Body of pancreas (tissue), 4 donors: Measurements from ENCODE around the gene DUS2.

Experiments
- POLR2A ChIP-seq, 3 donors: fragments of 450-650 bp; IDR thresholded peaks; one replicate each; pipeline ENCODE4 v1.6.1; 2016; ENCODE audit warnings: antibody characterized with exemption in 3 of 3, mild to moderate bottlenecking in 2 of 3
- TF ChIP-seq, protein P1 (sequence below), 7 experiments: fragments of 450-650 bp in 4 of 7; fragments of 200-600 bp in 3 of 7; sonication (generic) in 3 of 7; IDR thresholded peaks; one replicate each; pipeline ENCODE4 v1.5.1; 2016 to 2019; ENCODE audit warnings: antibody characterized with exemption in 7 of 7

DNA sequence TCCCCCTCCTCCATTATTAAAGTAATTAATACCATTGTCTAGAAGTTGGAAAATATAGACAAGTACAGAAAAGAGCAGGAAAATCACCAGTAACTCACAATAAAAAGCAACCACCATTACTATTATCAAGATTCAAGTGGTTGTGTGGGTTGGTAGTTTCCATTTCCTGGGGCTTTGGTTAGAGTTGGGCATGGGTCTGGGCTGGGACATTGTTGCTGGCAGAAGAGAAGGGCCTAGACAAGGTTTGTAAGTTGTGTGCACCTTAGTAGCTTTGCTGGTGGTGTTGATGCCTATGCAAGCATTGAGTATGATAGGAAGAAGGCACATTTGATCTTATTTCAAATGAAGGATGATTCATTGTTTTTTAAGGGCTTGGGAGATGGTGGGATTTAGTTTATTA lies 36.7 kb downstream of the DUS2 start:
- TF ChIP-seq, protein P1, sequence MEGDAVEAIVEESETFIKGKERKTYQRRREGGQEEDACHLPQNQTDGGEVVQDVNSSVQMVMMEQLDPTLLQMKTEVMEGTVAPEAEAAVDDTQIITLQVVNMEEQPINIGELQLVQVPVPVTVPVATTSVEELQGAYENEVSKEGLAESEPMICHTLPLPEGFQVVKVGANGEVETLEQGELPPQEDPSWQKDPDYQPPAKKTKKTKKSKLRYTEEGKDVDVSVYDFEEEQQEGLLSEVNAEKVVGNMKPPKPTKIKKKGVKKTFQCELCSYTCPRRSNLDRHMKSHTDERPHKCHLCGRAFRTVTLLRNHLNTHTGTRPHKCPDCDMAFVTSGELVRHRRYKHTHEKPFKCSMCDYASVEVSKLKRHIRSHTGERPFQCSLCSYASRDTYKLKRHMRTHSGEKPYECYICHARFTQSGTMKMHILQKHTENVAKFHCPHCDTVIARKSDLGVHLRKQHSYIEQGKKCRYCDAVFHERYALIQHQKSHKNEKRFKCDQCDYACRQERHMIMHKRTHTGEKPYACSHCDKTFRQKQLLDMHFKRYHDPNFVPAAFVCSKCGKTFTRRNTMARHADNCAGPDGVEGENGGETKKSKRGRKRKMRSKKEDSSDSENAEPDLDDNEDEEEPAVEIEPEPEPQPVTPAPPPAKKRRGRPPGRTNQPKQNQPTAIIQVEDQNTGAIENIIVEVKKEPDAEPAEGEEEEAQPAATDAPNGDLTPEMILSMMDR (IDR thresholded peaks at IDR 0.05), result no peak
- TF ChIP-seq POLR2A (IDR thresholded peaks at IDR 0.05), result no peak
